GM19328 (cell line): ENCODE measurements around the gene ELK3.

Source experiments
- ATAC-seq: cut with Tn5 transposase; IDR thresholded peaks from one replicate; pipeline ENCODE4 v1.9.1; 2021; ENCODE audit warnings: mild to moderate bottlenecking, moderate library complexity; ENCODE audit not compliant: unreplicated experiment

The ELK3 gene

GRCh38 chr12:96210376-96211055 lies 16.3 kb downstream of the ELK3 start:
- no peak for ATAC-seq

- no peak for ATAC-seq
Observed at GRCh38 chr12:96211988-96212387, 17.8 kb downstream of the ELK3 start.

- ATAC-seq: no peak
Observed at GRCh38 chr12:96212456-96213375, 18.5 kb downstream of the ELK3 start.

GRCh38 chr12:96213869-96214268 lies 19.7 kb downstream of the ELK3 start:
- ATAC-seq: no peak

GRCh38 chr12:96215919-96216273 lies 21.7 kb downstream of the ELK3 start:
- no peak for ATAC-seq

- no peak for ATAC-seq
Observed at GRCh38 chr12:96218989-96219678, 25.0 kb downstream of the ELK3 start.

GRCh38 chr12:96219700-96220206 lies 25.6 kb downstream of the ELK3 start:
- ATAC-seq: no peak

- no peak for ATAC-seq
Observed at GRCh38 chr12:96220902-96221301, 26.7 kb downstream of the ELK3 start.

- ATAC-seq: no peak
Observed at GRCh38 chr12:96221391-96221790, 27.2 kb downstream of the ELK3 start.

GRCh38 chr12:96223411-96224218 lies 29.4 kb downstream of the ELK3 start:
- ATAC-seq: no peak

GRCh38 chr12:96224219-96224615 lies 30.0 kb downstream of the ELK3 start:
- ATAC-seq: no peak

- no peak for ATAC-seq
Observed at GRCh38 chr12:96225044-96225855, 31.1 kb downstream of the ELK3 start.

- no peak for ATAC-seq
Observed at GRCh38 chr12:96225994-96226399, 31.8 kb downstream of the ELK3 start.

GRCh38 chr12:96226401-96226800 lies 32.2 kb downstream of the ELK3 start:
- ATAC-seq: no peak

- ATAC-seq: no peak
Observed at GRCh38 chr12:96226801-96227348, 32.7 kb downstream of the ELK3 start.

GRCh38 chr12:96227365-96228106 lies 33.4 kb downstream of the ELK3 start:
- ATAC-seq: no peak

GRCh38 chr12:96228566-96229248 lies 34.5 kb downstream of the ELK3 start:
- ATAC-seq: no peak

GRCh38 chr12:96230646-96231045 lies 36.5 kb downstream of the ELK3 start:
- no peak for ATAC-seq
